GM12875 (cell line): ENCODE measurements around the gene MAP1S.

Experiments used
- H3K4me3 ChIP-seq: one replicate; pipeline ENCODE4 v1.5.1; 2011; ENCODE audit warnings: low read depth, low read length, control low read depth
- CTCF ChIP-seq: IDR thresholded peaks from 2 replicates; pipeline ENCODE4 v1.5.1; 2011; ENCODE audit warnings: low read depth, mild to moderate bottlenecking, control low read depth, inconsistent platforms, low read length, moderate library complexity, borderline replicate concordance; ENCODE audit not compliant: insufficient read depth

The MAP1S gene

GRCh38 chr19:17737690-17738153 lies 18.4 kb downstream of the MAP1S start:
- no peak for TF ChIP-seq CTCF
- H3K4me3 ChIP-seq: no peak overlapping the region

GRCh38 chr19:17739121-17739875 lies 20.0 kb downstream of the MAP1S start:
- no peak overlapping the region for H3K4me3 ChIP-seq
- no peak for TF ChIP-seq CTCF

GRCh38 chr19:17741456-17741855 lies 22.2 kb downstream of the MAP1S start:
- no peak for TF ChIP-seq CTCF
- H3K4me3 ChIP-seq: no peak overlapping the region

GRCh38 chr19:17743874-17744580 lies 24.7 kb downstream of the MAP1S start:
- no peak for TF ChIP-seq CTCF
- no peak overlapping the region for H3K4me3 ChIP-seq

- H3K4me3 ChIP-seq: peak overlapping the region; percentile 79
Measured at GRCh38 chr19:17747205-17748098, 28.2 kb downstream of the MAP1S start.

GRCh38 chr19:17748884-17749638 lies 29.8 kb downstream of the MAP1S start:
- peak overlapping the region; percentile 79 for H3K4me3 ChIP-seq
- TF ChIP-seq CTCF: no peak

More at GRCh38 chr19:17747205-17748098, 28.2 kb downstream of the MAP1S start:
- TF ChIP-seq CTCF: no peak
